ENCODE results near the gene CRLF1. TPM values are rescaled to one million over a fixed set of nuclear protein-coding genes. Genes with fewer than 3 reads are reported as not detected.
A peak's percentile ranks its signal among the peaks of the same experiment; 100 is the strongest.

Gene CRLF1
- polyA plus RNA-seq, 3 donors: 2.6 to 5.8 (median 4.7) TPM

DNA sequence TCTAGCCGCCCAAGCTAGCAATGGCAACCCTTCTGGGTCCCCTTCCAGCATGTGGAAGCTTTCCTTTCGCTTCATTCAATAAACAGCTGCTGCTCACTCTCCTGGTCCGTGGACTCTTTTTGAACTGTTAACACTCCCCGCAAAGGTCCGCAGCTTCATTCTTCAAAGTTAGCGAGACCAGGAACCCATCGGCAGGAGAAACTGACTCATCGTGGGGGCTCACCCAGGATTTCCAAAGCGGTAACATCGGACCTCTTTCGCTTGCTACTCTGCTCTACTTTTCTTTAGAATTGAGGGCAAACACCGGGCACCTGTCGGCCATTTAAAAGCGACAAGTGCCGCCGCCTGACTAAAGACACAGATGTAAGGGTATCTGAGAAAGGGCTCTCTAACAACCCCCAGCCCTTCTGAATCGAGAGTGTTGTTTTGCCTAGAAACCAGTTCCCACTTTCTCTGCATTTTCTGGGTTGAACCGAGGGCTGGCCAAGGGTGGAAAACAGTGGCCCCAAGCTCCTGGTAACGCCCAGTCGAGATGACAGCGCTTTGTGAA, 29.2 kb downstream of the CRLF1 start:
- DNase-seq (ENCODE audit: extremely low read depth in 1 of 11, low read depth in 9 of 11, low spot score in 4 of 11): no peak

DNA sequence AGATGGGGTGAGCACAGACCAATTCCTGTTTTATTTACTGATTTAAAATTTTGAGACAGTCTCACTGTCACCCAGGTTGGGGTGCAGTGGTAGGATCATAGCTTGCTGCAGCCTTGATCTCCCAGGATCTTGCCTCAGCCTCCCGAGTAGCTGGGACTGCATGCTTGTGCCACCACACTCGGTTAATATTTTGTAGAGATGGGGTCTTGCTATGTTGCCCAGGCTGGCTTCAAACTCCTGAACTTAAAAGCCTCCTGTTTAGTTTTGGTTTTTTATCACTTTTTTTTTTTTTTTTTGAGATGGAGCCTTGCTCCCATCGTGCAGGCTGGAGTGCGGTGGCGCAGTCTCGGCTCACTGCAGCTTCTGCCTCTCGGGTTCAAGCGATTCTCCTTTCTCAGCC, 30.2 kb downstream of the CRLF1 start:
- DNase-seq (ENCODE audit: extremely low read depth in 1 of 11, low read depth in 9 of 11, low spot score in 4 of 11): no peak

DNA sequence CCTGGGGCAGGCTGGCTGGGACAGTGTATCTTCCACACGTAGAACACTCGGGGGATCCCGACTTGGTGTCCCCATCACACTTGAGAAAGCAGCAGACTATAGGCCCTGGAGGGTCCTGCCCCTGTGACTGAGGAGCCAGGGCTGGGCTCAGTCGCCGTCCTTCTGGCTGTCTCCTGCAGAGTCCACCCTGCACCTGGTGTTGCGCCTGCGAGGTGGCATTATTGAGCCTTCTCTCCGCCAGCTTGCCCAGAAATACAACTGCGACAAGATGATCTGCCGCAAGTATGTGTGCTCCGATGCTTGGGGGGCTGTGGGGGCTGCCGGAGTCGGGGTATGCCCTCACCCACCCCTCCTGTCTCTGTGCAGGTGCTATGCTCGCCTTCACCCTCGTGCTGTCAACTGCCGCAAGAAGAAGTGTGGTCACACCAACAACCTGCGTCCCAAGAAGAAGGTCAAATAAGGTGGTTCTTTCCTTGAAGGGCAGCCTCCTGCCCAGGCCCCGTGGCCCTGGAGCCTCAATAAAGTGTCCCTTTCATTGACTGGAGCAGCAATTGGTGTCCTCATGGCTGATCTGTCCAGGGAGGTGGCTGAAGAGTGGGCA, 31.8 kb downstream of the CRLF1 start:
- no peak for DNase-seq (ENCODE audit: extremely low read depth in 1 of 11, low read depth in 9 of 11, low spot score in 4 of 11)

DNA sequence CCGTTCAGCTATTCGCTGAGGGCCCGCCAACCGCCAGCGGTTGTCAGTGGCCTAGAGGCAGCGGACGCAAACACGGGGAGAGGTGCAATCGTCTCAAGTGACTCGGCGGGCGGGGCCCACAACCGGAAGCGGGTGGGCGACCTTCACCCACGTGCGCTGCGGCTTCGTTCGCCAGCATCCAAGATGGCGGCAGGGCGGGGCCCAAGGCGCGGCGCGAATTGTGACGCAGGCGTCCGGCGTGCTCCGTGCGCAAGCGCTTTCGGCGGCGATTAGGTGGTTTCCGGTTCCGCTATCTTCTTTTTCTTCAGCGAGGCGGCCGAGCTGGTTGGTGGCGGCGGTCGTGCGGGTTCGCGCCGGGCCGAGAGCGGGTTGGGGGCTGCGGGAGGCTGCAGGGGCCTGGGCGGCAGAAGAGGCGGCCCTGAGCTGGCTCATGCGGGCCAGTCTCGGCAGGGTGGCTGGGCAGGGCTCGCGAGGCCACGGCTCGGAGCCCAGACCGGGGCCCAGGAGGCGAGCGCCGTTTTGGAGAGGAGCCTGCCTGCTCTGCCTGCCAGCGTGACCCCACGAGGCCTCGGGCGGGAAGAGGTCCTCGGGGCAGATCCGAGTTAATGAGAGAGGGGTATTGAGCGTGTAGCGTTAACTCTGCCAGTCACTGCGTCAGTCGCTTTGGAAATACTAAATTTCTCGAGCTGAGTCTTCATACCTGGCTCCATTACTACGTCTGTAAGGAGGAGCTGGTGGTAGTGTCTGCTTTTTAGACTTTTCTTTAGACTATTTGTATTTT, 34.8 kb downstream of the CRLF1 start, which contains the start of gene UBA52:
TSS of gene UBA52 (plus strand) at position 294 of the 781 bp plus-strand sequence. CDS start 1,444 bp downstream, outside the sequence.
- peak; percentile 90 to 97 (median 96) for DNase-seq (ENCODE audit: extremely low read depth in 1 of 11, low read depth in 9 of 11, low spot score in 4 of 11)

DNA sequence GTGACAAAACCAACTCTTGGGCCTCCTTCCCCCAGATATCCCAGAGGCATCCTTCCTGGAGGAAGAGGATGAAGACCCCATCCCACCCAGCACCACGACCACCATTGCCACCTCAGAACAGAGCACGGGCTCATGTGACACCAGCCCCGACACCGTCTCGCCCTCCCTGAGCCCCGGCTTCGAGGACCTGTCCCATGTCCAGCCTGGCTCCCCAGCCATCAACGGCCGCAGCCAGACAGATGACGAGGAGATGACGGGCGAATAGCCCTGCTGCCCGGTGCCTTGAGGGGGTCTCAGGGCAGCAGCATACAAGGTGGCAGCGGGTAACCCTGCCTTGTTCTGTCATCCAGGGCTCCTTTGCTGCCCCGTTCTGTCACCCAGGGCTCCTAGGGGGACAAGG, 38.2 kb downstream of the CRLF1 start:
- DNase-seq (ENCODE audit: extremely low read depth in 1 of 11, low read depth in 9 of 11, low spot score in 4 of 11): no peak

DNA sequence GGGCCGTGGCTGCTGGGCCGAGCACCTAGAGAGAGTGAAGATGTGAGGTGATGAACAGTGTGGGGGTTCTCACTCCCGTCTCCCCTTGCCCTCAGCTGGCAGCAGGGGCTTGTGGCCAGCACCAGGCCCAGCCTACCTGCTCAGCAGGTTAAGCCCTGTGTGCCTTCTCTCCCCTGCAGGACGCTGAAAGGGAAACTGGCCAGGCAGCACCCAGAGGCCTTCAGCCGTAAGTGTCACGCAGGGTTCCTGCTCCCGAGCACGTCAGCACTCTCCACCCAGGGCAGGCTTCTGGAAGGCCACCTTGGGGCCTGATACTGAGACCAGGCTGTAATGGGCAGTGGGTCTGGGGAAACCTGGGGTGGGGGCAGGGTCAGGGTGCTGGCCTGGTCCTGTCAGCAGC, 39.6 kb downstream of the CRLF1 start:
- DNase-seq (ENCODE audit: extremely low read depth in 1 of 11, low read depth in 9 of 11, low spot score in 4 of 11): no peak

DNA sequence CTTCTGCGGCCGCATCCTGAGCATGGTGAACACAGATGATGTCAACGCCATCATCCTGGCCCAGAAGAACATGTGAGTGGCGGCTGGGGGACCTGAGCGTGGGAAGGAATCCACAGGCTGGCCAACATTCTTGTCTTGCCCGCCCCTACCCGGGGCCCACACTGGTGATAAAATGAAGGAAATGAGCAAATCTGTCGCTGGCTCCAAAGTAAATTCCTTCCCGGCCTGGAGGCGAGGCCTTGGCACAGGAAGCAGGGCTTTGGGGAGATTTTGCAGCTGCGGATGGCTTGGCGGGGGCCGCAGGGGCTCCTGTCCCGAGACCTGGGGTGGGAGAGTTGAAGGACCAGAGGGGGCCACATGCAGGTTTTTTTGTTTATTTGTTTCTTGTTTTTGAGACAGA, 44.5 kb downstream of the CRLF1 start:
- no peak for DNase-seq (ENCODE audit: extremely low read depth in 1 of 11, low read depth in 9 of 11, low spot score in 4 of 11)

DNA sequence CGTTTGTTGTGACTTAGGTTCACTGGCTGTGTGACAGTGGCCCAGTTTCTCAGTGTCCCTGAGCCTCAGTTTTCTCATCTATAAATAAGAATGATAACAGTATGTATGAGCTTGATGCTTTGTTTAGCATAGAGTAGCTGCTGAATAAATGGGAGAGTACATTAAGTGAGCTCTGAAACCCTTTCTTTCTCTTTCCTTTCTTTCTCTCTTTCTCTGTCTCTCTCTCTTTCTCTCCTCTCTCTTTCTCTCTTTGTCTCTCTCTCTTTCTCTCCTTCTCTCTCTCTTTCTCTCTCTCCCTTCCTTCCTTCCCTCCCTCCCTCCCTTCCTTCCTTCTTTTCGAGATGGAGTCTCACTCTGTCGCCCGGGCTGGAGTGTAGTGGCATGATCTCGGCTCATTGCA, 46.9 kb downstream of the CRLF1 start:
- no peak for DNase-seq (ENCODE audit: extremely low read depth in 1 of 11, low read depth in 9 of 11, low spot score in 4 of 11)

DNA sequence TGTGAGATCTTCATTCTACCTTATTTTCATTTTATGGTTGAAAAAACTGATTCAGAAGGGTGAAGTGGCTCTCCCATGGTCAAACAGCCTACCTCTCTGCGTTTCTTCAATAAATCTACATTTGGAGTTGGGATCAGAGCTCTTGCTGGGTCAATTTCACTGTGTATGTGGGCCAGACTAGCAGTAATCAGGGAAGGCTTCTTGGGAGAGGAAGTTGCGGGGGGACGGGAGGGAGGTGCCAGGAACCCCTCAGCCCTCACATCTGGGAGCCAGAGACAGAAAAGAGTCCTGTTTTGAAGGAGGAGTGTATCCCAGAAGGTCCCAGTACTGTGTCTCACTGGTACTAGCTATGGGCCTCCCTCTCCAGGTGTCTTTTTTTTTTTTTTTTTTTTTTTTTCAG, 48.0 kb downstream of the CRLF1 start:
- DNase-seq (ENCODE audit: extremely low read depth in 1 of 11, low read depth in 9 of 11, low spot score in 4 of 11): no peak

DNA sequence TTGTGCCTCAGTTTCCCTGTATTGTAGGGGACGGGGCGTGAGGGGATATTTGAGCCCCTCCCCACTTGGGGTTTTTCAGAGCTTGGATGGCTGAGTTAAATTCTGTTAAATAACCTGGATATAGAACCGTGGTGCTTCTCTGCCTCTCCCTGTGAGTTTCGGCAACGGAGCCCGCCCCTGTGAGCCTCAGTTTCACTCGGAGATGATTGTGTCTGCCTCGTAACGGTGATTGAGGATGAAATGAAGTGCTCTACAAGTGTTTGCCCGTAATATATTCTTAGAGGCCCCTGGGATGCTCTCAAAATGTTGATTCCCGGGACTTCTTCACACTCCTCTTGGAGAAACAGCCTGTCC, 48.4 kb downstream of the CRLF1 start:
- peak in 1 of 11 donors; percentile 3 for DNase-seq (ENCODE audit: extremely low read depth in 1 of 11, low read depth in 9 of 11, low spot score in 4 of 11)

DNA sequence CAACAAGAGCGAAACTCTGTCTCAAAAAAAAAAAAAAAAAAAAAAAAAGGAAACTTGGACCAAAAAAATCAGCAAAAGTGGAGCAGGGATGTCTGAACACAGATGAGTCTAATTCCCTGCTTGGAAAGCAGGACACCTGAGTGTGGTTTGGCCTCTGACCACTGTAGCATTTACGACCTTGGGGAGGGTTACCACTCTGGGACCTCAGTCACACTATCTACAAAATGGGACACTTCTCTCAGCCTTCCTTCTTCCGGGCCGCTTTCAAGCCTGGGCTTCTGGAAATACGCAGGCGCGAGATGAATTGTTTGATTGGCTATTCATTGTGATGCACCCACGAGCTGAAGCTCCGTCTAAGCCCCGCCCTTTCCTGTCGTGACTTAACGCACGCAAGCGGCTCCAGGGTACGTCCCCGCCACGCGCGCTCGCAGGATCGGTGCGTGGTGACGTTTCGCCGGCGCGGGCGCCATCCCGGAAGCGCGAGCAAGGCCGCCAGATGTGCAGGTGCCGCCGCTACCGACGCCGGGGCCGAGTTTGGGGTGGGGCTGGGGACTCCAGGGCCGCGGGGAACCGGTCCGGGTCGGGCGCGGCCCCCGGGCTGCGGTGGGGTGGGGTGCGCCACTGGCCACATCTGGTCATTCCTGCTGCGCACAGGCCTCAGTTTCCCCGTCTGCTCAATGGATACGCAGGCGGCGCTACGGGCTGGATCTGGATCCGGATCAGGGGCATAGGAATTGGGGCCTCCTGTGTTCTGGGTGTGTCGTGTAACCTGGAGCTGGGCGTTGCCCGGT, 49.0 kb downstream of the CRLF1 start, which contains the start of gene KXD1:
TSS of gene KXD1 (plus strand) at position 460 of the 791 bp plus-strand sequence. CDS start 4,187 bp downstream, outside the sequence.
- DNase-seq (ENCODE audit: extremely low read depth in 1 of 11, low read depth in 9 of 11, low spot score in 4 of 11): peak; percentile 89 to 97 (median 93)

DNA sequence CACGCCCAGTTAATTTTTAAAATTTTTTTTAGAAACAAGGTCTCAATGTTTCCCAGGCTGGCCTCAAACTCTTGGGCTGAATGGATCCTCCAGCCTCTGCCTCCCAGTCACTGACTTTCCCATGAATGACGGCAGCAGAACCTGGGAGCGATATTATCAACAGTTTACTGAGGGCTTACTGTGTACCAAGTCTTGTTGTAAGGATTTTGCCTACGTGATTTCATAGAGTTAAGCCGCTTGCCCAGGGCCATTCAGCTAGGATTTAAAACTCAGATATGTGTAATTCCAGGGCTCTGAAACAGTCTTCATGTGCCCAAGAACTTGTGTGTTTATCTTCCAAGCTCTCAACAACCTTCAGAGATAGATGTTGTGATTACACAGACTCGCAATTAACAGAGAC, 55.0 kb downstream of the CRLF1 start:
- DNase-seq (ENCODE audit: extremely low read depth in 1 of 11, low read depth in 9 of 11, low spot score in 4 of 11): no peak

DNA sequence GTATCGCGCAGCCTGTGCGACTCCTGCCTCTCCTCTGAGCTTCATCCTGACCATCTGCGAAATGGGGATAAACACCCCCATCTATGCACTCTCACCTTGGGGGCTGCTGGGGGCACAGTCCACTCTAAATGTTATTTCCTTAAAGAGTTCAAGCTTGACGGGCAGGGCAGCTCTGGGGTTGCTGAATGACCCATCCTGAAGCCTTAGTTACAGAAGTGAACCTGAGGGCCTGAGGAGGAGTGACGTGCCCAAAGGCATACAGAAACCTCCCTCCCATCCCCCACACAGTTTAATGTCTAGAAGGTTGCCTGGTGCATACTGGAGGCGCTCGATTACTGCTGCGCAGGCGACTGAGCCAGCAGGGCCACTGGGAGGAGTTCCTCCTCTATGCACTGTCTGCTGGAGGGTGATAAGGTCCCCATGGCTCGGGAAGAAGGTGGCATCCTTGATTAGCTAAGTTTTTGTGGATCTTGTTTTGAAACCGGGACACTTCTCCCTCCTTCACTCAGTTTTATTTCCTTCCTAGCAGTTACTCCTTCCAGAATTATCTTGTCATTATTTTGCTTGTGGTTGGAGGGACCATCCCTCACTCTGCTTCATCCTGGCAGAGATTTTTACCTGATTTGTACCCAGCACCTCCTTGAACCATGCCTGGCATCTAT, 62.7 kb downstream of the CRLF1 start:
- DNase-seq (ENCODE audit: extremely low read depth in 1 of 11, low read depth in 9 of 11, low spot score in 4 of 11): peak in 1 of 11 donors; percentile 9

Other genes with a start within 250 kb of the CRLF1 start
- 10 to 100 TPM in 1 of 3 donors, 1 to 10 TPM in 2; 2.2 to 10.4 (median 2.9) TPM for gene GDF15, start 220.6 kb downstream of the CRLF1 start, polyA plus RNA-seq (ENCODE audit: insufficient read length in 3 of 3)
- 1 to 10 TPM in 1 of 3 donors, under 1 TPM in 2; 0.75 to 1.6 (median 0.88) TPM for gene LRRC25, start 209.2 kb downstream of the CRLF1 start, polyA plus RNA-seq (ENCODE audit: insufficient read length in 3 of 3)
- 100 to 1,000 TPM in 2 of 3 donors, 10 to 100 TPM in 1; 52.4 to 115 (median 104) TPM for gene SSBP4, start 187.4 kb downstream of the CRLF1 start, polyA plus RNA-seq (ENCODE audit: insufficient read length in 3 of 3)
- 100 to 1,000 TPM; 104 to 133 (median 123) TPM for gene ISYNA1, start 168.7 kb downstream of the CRLF1 start, polyA plus RNA-seq (ENCODE audit: insufficient read length in 3 of 3)
- gene ELL, start 84.7 kb downstream of the CRLF1 start, polyA plus RNA-seq (ENCODE audit: insufficient read length in 3 of 3): 10 to 100 TPM in 2 of 3 donors, 1 to 10 TPM in 1; 8.4 to 13.3 (median 10.6) TPM
- gene FKBP8, start 63.2 kb downstream of the CRLF1 start, polyA plus RNA-seq (ENCODE audit: insufficient read length in 3 of 3): 100 to 1,000 TPM; 133 to 212 (median 182) TPM
- gene KXD1, start 48.9 kb downstream of the CRLF1 start, polyA plus RNA-seq (ENCODE audit: insufficient read length in 3 of 3): 10 to 100 TPM; 48.0 to 67.6 (median 64.9) TPM
- 100 to 1,000 TPM; 782 to 892 (median 838) TPM for gene UBA52, start 34.9 kb downstream of the CRLF1 start, polyA plus RNA-seq (ENCODE audit: insufficient read length in 3 of 3)
- 10 to 100 TPM; 19.9 to 47.1 (median 43.4) TPM for gene REX1BD, start 18.0 kb downstream of the CRLF1 start, polyA plus RNA-seq (ENCODE audit: insufficient read length in 3 of 3)
- 1 to 10 TPM; 1.6 to 3.9 (median 2.9) TPM for gene TMEM59L, start 6.1 kb upstream of the CRLF1 start, polyA plus RNA-seq (ENCODE audit: insufficient read length in 3 of 3)
- gene KLHL26, start 30.2 kb upstream of the CRLF1 start, polyA plus RNA-seq (ENCODE audit: insufficient read length in 3 of 3): 10 to 100 TPM in 1 of 3 donors, 1 to 10 TPM in 2; 4.7 to 11.4 (median 8.2) TPM
- 10 to 100 TPM; 15.4 to 27.1 (median 22.7) TPM for gene CRTC1, start 76.9 kb upstream of the CRLF1 start, polyA plus RNA-seq (ENCODE audit: insufficient read length in 3 of 3)
- gene COMP, start 184.5 kb upstream of the CRLF1 start, polyA plus RNA-seq (ENCODE audit: insufficient read length in 3 of 3): under 1 TPM; 0.13 to 0.76 (median 0.14) TPM
- 10 to 100 TPM; 48.5 to 63.6 (median 57.5) TPM for gene UPF1, start 225.2 kb upstream of the CRLF1 start, polyA plus RNA-seq (ENCODE audit: insufficient read length in 3 of 3)

All from renal cortex interstitium (tissue), 11 donors.